ENCODE data around the gene SETBP1.

GRCh38 chr18:44761812-44762211, 81.1 kb downstream of the SETBP1 start:
- TF ChIP-seq POLR2A (IDR thresholded peaks at IDR 0.05) (no peak), CTCF (IDR thresholded peaks at IDR 0.05) (no peak)
